ENCODE measurements around the gene PTPRE.

PTPRE gene

GRCh38 chr10:128043259-128044045 lies 136.5 kb downstream of the PTPRE start:
- DNase-seq, result no peak
- no peak for TF ChIP-seq CTCF (IDR thresholded peaks at IDR 0.05)
- Mint-ChIP-seq H3K4me1 (peaks cover 21% of the 10 kb centered on the region), H3K4me3 (no peak overlapping the region), H3K27me3 (ENCODE audit: low read depth, poor library complexity) (peaks cover 37% of the 10 kb centered on the region), H3K27ac (no peak overlapping the region), H3K9me3 (no peaks in the 10 kb centered on the region), H3K36me3 (ENCODE audit: low read depth) (no peaks in the 10 kb centered on the region)

GRCh38 chr10:128044186-128044585 lies 137.3 kb downstream of the PTPRE start:
- Mint-ChIP-seq H3K9me3 (no peaks in the 10 kb centered on the region), H3K36me3 (ENCODE audit: low read depth) (no peaks in the 10 kb centered on the region), H3K27me3 (ENCODE audit: low read depth, poor library complexity) (peaks cover 39% of the 10 kb centered on the region), H3K4me3 (no peak overlapping the region), H3K27ac (no peak overlapping the region), H3K4me1 (peaks cover 26% of the 10 kb centered on the region)
- no peak for TF ChIP-seq CTCF (IDR thresholded peaks at IDR 0.05)
- no peak for DNase-seq

- H3K27me3 Mint-ChIP-seq (ENCODE audit: low read depth, poor library complexity), result peaks cover 30% of the 10 kb centered on the region
- no peak for DNase-seq
- no peak overlapping the region for H3K4me3 Mint-ChIP-seq
- no peak overlapping the region for H3K27ac Mint-ChIP-seq
- TF ChIP-seq CTCF (IDR thresholded peaks at IDR 0.05), result no peak
- peaks cover 26% of the 10 kb centered on the region for H3K4me1 Mint-ChIP-seq
- no peaks in the 10 kb centered on the region for H3K9me3 Mint-ChIP-seq
- no peaks in the 10 kb centered on the region for H3K36me3 Mint-ChIP-seq (ENCODE audit: low read depth)
These were observed 138.3 kb downstream of the PTPRE start for GRCh38 chr10:128044961-128045832.

- Mint-ChIP-seq H3K27ac (no peak overlapping the region), H3K4me3 (no peak overlapping the region), H3K4me1 (peaks cover 26% of the 10 kb centered on the region), H3K9me3 (no peaks in the 10 kb centered on the region), H3K36me3 (ENCODE audit: low read depth) (no peaks in the 10 kb centered on the region), H3K27me3 (ENCODE audit: low read depth, poor library complexity) (peaks cover 30% of the 10 kb centered on the region)
- TF ChIP-seq CTCF (IDR thresholded peaks at IDR 0.05), result no peak
- no peak for DNase-seq
These were observed 138.9 kb downstream of the PTPRE start for GRCh38 chr10:128045833-128046120.

- H3K4me3 Mint-ChIP-seq, result no peak overlapping the region
- no peaks in the 10 kb centered on the region for H3K9me3 Mint-ChIP-seq
- H3K27me3 Mint-ChIP-seq (ENCODE audit: low read depth, poor library complexity), result peaks cover 28% of the 10 kb centered on the region
- TF ChIP-seq CTCF (IDR thresholded peaks at IDR 0.05), result no peak
- no peak overlapping the region for H3K27ac Mint-ChIP-seq
- no peaks in the 10 kb centered on the region for H3K36me3 Mint-ChIP-seq (ENCODE audit: low read depth)
- no peak for DNase-seq
- peaks cover 26% of the 10 kb centered on the region for H3K4me1 Mint-ChIP-seq
These were observed 139.5 kb downstream of the PTPRE start for GRCh38 chr10:128046156-128046952.
